Measurements from ENCODE around the gene NFIB.

DNA sequence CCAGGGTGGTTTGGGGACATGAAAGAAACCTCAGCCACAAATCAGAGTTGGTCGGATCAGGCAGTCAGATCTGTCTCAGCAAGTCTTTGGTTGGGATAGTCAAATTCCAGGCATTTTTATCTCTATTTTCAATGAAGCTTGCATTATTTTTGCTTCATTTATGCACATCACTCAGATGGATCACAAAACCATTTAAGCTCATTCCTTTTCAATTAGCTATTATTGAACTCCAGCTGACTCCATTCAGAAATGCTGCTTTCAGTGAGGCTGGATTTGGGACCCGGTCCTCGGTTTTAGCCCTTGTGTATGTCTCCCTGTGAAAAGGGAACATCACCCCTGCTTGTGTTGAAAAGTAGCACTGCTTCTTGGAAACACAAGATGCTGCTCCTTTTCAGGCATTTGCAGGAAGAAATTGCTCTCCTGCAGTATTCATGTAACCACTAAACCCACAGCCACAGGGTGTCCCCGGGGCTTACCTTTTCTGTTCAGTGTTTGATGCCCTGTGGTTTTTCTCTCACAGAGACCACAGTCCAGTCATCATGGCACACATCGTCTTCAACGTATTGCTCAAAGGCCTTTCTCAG, 232.9 kb downstream of the NFIB start:
- TF ChIP-seq, protein P1, sequence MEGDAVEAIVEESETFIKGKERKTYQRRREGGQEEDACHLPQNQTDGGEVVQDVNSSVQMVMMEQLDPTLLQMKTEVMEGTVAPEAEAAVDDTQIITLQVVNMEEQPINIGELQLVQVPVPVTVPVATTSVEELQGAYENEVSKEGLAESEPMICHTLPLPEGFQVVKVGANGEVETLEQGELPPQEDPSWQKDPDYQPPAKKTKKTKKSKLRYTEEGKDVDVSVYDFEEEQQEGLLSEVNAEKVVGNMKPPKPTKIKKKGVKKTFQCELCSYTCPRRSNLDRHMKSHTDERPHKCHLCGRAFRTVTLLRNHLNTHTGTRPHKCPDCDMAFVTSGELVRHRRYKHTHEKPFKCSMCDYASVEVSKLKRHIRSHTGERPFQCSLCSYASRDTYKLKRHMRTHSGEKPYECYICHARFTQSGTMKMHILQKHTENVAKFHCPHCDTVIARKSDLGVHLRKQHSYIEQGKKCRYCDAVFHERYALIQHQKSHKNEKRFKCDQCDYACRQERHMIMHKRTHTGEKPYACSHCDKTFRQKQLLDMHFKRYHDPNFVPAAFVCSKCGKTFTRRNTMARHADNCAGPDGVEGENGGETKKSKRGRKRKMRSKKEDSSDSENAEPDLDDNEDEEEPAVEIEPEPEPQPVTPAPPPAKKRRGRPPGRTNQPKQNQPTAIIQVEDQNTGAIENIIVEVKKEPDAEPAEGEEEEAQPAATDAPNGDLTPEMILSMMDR (conservative IDR thresholded peaks at IDR 0.05; ENCODE audit: low read length) = peak; percentile 30
- no peak for TF ChIP-seq EZH2phosphoT487 (IDR thresholded peaks at IDR 0.05; ENCODE audit: borderline replicate concordance)
